Liver (tissue), 3 donors: ENCODE results near the gene HARS2.

Source experiments
- CTCF ChIP-seq: fragments of 150-350 bp; IDR thresholded peaks from 2 replicates; pipeline ENCODE4 v1.5.1; 2017; ENCODE audit warnings: improper control_type of control experiment, low read depth, low read length; ENCODE audit not compliant: missing input control
- RAD21 ChIP-seq, 2 donors: IDR thresholded peaks; 2 replicates each; pipeline ENCODE4 v1.6.1; 2016; ENCODE audit warnings: antibody characterized with exemption in 2 of 2, mild to moderate bottlenecking in 2 of 2
- donor health status: healthy.
- donor health status: healthy.

GRCh38 chr5:140733098-140733497 is 41.8 kb downstream of the HARS2 start:
- TF ChIP-seq CTCF: no peak
- TF ChIP-seq RAD21 (IDR thresholded peaks at IDR 0.05): no peak
